Fibroblast of lung (primary cell): ENCODE results near the gene CADM2. TPM values are rescaled to one million over a fixed set of nuclear protein-coding genes. Genes with fewer than 3 reads are reported as not detected.

ENCODE experiments used
- DNase-seq, 2 donors: peaks; one replicate each; pipeline versions ENCODE4 v3.0.0 to v3.0.0-alpha.2; 2010; ENCODE audit warnings: low read depth in 2 of 2
- H2AFZ ChIP-seq: 2 replicates; pipeline ENCODE4 v1.5.1; 2012; ENCODE audit warnings: low read length, control low read depth, inconsistent platforms
- H3K27ac ChIP-seq: 2 replicates; pipeline ENCODE4 v1.5.1; 2011; ENCODE audit warnings: low read length, control low read depth; ENCODE audit not compliant: insufficient read depth
- H3K27me3 ChIP-seq: 2 replicates; pipeline ENCODE4 v1.5.1; 2011; ENCODE audit warnings: mild to moderate bottlenecking, low read length; ENCODE audit not compliant: control insufficient read depth, insufficient read depth
- H3K36me3 ChIP-seq: 2 replicates; pipeline ENCODE4 v1.5.1; 2011; ENCODE audit warnings: low read length; ENCODE audit not compliant: control insufficient read depth, insufficient read depth
- H3K4me1 ChIP-seq: 2 replicates; pipeline ENCODE4 v1.5.1; 2011; ENCODE audit warnings: low read length; ENCODE audit not compliant: control insufficient read depth, insufficient read depth; ENCODE audit errors: extremely low read depth
- H3K4me2 ChIP-seq: 2 replicates; pipeline ENCODE4 v1.5.1; 2011; ENCODE audit warnings: low read length, control low read depth; ENCODE audit not compliant: insufficient read depth; ENCODE audit errors: extremely low read depth
- H3K4me3 ChIP-seq, 4 experiments: fragments of 200-600 bp in 1 of 4; sonication (generic) in 1 of 4; replicated peaks in 1 of 4; 2 replicates each; pipeline ENCODE4 v1.5.1; 2011 to 2016; ENCODE audit warnings: low read length in 4 of 4, low read depth in 3 of 4, mild to moderate bottlenecking in 3 of 4, control low read depth in 2 of 4, inconsistent platforms in 1 of 4, mixed read lengths in 1 of 4; ENCODE audit not compliant: insufficient read depth in 1 of 4; ENCODE audit errors: control extremely low read depth in 1 of 4
- H3K79me2 ChIP-seq: 2 replicates; pipeline ENCODE4 v1.5.1; 2012; ENCODE audit warnings: mild to moderate bottlenecking, low read length, inconsistent platforms; ENCODE audit not compliant: control insufficient read depth, insufficient read depth
- H3K9ac ChIP-seq: 2 replicates; pipeline ENCODE4 v1.5.1; 2011; ENCODE audit warnings: mild to moderate bottlenecking, low read length, control low read depth; ENCODE audit not compliant: insufficient read depth
- H3K9me3 ChIP-seq: 2 replicates; pipeline ENCODE4 v1.5.1; 2012; ENCODE audit warnings: low read depth, low read length; ENCODE audit not compliant: control insufficient read depth, insufficient read depth
- H4K20me1 ChIP-seq: 2 replicates; pipeline ENCODE4 v1.5.1; 2011; ENCODE audit warnings: low read length; ENCODE audit not compliant: control insufficient read depth, insufficient read depth; ENCODE audit errors: extremely low read depth
- CTCF ChIP-seq, 2 donors: IDR thresholded peaks in 1 of 2; conservative IDR thresholded peaks in 1 of 2; 1 replicate in 1 of 2; 2 replicates in 1 of 2; pipeline ENCODE4 v1.5.1; 2011 to 2012; ENCODE audit warnings: low read length in 2 of 2, control low read depth in 1 of 2, inconsistent platforms in 1 of 2, low read depth in 1 of 2, mild to moderate bottlenecking in 1 of 2
- EZH2 ChIP-seq: IDR thresholded peaks from 2 replicates; pipeline ENCODE4 v1.5.1; 2012; ENCODE audit warnings: low read length, control low read depth, mild to moderate bottlenecking; ENCODE audit errors: missing control alignments
- polyA plus RNA-seq, 2 donors: library from polyadenylated mRNA; depleted of rRNA in 1 of 2; stranded (reverse) in 1 of 2; unstranded in 1 of 2; fragments of >200 nt; gene quantifications; 2 replicates each; pipeline ENCODE4 v1.2.1, GENCODE V29; 2011 to 2012; ENCODE audit warnings: missing spikeins in 1 of 2
- total RNA-seq: library from RNA; depleted of rRNA; stranded (reverse); fragments of >200 nt; gene quantifications from 2 replicates; pipeline ENCODE4 v1.2.1, GENCODE V29; 2014

CADM2 gene
- total and polyA plus RNA-seq, 2 donors (not counting 1 experiment from before 2014, with no cell fraction given): under 0.01 to 0.12 TPM

- no peak for DNase-seq
- TF ChIP-seq CTCF (conservative IDR thresholded peaks at IDR 0.05 in 1 of 2, IDR thresholded peaks at IDR 0.05 in 1 of 2; ENCODE audit: low read depth in 1 of 2, low read length in 2 of 2) (no peak), EZH2 (no peak)
- Histone ChIP-seq H3K4me3 (no peak overlapping the region), H3K4me2 (no peak overlapping the region), H3K27ac (no peak overlapping the region), H3K9ac (no peak overlapping the region), H3K9me3 (no peaks in the 10 kb centered on the region), H3K27me3 (no peaks in the 10 kb centered on the region), H3K79me2 (no peaks in the 10 kb centered on the region), H3K4me1 (no peaks in the 10 kb centered on the region), H4K20me1 (no peaks in the 10 kb centered on the region), H3K36me3 (no peaks in the 10 kb centered on the region), H2AFZ (no peak overlapping the region)
Measured at GRCh38 chr3:84980011-84980410, 21.2 kb downstream of the CADM2 start.

- Histone ChIP-seq H3K27ac (no peak overlapping the region), H3K79me2 (no peaks in the 10 kb centered on the region), H3K27me3 (no peaks in the 10 kb centered on the region), H3K9me3 (no peaks in the 10 kb centered on the region), H3K4me3 (no peak overlapping the region), H3K4me2 (no peak overlapping the region), H2AFZ (no peak overlapping the region), H3K4me1 (no peaks in the 10 kb centered on the region), H3K36me3 (no peaks in the 10 kb centered on the region), H4K20me1 (no peaks in the 10 kb centered on the region), H3K9ac (no peak overlapping the region)
- no peak for TF ChIP-seq EZH2
- TF ChIP-seq CTCF (conservative IDR thresholded peaks at IDR 0.05 in 1 of 2, IDR thresholded peaks at IDR 0.05 in 1 of 2; ENCODE audit: low read depth in 1 of 2, low read length in 2 of 2): no peak
- DNase-seq: no peak
Measured at GRCh38 chr3:84980456-84980855, 21.7 kb downstream of the CADM2 start.

GRCh38 chr3:84983490-84983889 is 24.7 kb downstream of the CADM2 start:
- Histone ChIP-seq H2AFZ (no peak overlapping the region), H4K20me1 (no peaks in the 10 kb centered on the region), H3K4me3 (no peak overlapping the region), H3K27me3 (no peaks in the 10 kb centered on the region), H3K36me3 (no peaks in the 10 kb centered on the region), H3K9me3 (no peaks in the 10 kb centered on the region), H3K4me2 (no peak overlapping the region), H3K79me2 (no peaks in the 10 kb centered on the region), H3K4me1 (no peaks in the 10 kb centered on the region), H3K27ac (no peak overlapping the region), H3K9ac (no peak overlapping the region)
- DNase-seq: no peak
- TF ChIP-seq CTCF (conservative IDR thresholded peaks at IDR 0.05 in 1 of 2, IDR thresholded peaks at IDR 0.05 in 1 of 2; ENCODE audit: low read depth in 1 of 2, low read length in 2 of 2) (no peak), EZH2 (no peak)
